ENCODE data around the gene MORN1.

Gene MORN1

DNA sequence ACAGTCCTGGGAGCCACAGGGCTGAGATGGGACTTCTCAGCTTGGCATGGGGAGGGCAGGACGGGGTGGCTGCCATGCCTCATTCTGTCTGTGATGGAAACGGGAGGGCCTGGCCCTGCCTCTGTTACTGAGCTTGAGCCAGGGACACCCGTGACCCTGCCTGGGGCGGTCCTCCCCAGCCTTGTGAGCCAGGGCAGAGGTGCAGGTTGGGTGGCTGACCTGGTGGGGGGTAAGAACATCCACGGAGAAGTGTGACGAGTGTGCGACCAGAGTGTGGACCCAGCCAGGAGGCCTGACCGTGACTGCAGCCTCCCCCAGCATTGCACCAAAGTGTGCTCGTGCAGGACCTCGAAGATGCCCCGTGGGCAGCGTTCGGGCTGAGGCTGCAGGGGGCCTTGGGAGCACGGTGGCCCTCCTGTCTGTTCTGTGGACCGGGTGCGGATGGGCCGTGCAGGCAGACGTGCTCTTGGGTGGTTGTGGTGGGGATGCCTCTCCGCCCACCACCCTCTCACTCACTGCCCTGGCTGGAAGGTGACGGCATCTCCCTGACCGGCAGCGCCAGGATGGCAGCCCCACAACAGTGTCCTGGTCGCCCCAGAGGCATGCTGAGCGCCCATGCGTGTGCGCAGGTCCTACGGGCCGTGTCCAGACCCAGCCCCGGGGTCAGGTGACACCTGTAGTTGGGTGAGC, 117.8 kb downstream of the MORN1 start:
- DNase-seq (ENCODE audit: low spot score): no peak

DNA sequence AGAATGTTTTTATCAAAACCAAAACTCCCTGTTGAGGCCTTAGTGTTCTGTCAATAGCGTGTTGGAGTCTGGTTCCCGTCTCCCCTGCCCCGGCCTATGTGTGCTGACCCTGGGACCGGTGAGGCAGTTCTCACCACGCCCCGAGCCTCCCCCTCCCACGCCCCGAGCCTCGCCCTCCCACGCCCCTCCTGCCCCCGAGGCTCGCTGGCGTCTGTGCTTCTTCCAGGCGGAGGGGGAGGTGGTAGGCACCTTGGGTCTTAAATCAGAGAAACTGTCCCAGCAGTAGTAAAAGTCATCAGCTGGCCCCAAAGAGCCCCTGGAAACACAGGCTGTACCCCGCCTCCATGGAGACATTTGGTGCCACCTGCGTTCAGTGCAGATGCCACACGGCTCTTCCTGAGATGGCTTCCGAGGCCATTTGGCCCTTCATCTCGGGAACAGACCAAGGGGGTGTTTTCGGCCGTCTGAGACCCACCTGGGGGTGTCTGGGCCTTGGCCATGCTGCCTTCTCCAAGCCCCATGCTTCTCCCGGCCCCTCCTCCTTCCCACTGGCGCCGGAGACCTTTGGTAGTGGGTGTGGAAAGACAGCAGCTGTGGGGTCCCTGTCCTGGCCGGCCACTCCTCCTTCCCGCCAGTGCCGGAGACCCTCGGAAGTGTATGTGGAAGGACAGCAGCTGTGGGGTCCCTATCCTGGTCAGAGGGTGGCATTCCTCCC, 118.5 kb downstream of the MORN1 start:
- no peak for DNase-seq (ENCODE audit: low spot score)

DNA sequence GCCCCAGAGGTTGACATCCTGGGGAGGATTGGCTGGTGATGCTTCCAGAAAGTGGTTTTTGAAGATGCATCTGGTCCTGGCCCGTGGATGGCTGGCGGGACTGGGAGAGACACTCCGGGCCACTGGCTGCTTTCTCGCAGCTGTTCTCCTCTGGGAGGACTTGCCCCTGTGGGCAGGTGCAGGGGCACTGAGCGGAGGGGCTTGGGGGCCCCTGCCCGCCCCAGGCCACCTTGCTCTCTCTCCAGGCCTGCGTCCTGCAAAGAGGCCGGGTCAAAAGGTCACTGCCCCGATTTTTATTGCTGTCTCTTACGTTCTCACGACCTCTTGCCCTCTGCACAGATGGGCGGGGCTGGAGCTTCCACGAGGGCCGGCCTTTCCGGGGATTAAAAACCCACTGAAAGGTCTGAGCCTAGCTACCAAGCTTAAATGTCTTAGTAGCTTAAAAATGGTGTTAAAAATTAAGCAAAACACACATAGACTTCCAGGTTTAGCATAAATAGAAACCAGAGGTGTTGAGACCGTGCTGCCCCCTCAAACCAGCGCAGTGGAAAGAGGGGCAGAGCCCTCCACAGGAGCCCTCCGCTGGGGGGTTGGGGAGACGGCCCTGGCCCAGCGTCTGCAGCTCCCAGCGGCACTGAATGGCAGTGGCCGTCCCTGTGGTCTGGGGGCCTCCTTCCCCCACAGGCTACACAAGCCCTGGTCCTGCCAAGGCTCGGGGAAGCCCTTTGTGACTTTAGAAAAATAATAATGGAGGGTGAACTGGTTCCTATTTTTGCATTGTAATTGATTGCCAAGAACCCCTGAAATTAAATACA, 119.3 kb downstream of the MORN1 start:
- DNase-seq (ENCODE audit: low spot score): no peak
